Fibroblast of skin of left quadriceps (primary cell): ENCODE measurements around the gene LBHD2.

Experiments used
- DNase-seq, 2 experiments: peaks; one replicate each; pipeline ENCODE4 v3.0.0-alpha.2; 2013; ENCODE audit warnings: low read depth in 2 of 2

The LBHD2 gene

DNA sequence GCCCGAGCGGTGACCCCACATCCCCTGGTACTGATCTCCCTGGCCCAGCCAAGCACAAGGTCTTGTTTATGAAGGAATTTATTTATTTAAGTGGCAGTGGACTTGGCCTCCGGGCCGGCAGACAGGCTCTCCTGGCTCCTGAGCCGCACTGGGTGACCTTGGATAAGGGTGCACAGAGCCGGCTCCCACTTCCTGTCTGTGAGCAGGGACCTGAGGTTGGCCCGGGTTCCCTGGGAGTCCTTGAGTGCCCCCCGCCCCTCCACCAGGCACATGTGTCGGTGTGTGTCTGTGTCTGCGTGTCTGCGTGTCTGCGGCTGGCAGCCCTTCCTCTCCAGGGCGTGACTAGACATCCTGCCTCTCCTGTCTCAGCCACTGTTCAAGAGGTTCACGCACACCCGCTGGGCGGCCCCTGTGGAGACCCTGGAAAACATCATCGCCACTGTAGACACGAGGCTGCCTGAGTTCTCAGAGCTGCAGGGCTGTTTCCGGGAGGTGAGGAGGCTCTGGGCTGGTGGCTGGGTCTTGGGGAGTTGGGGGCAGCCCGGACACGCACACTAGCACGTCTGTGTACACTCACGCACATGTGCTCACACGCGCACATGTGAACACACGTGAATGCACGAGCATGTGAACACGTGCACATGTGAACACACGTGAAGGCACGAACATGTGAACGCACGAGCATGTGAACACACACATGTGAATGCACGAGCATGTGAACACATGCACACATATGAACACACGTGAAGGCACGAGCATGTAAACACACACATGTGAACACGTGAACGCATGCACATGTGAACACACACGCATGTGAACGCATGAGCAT, 48.6 kb downstream of the LBHD2 start:
- DNase-seq: no peak

DNA sequence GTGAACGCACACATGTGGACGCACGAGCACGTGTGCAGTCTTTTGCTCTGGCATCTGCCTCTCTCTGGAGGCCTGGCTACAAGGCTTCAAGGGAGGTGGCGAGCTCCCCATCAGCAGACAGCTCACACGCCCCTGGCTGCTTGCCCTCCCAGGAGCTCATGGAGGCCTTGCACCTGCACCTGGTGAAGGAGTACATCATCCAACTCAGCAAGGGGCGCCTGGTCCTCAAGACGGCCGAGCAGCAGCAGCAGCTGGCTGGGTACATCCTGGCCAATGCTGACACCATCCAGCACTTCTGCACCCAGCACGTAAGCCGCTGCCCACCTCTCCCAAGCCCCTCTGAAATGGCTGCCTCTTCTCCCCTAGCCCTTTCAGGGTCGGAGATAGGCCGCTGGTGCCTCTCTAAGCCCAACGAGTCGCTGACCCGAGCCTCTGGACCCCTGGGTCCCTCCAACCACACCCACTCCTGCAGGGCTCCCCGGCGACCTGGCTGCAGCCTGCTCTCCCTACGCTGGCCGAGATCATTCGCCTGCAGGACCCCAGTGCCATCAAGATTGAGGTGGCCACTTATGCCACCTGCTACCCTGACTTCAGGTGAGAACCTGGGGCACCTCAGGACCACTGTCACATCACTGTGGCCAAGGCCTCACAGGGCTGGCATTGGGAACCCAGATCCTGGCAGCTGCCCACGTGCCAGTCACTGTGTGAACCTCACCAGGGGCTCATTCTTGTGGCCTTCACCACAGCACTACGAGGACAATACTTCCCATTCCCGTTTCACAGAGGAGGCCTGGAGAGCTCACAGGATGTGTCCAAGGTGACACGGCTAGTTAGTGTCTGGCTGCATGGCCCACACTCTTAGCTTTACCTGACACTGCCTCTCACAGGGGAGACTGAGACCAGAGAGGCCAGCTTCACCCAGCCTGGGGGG, 49.5 kb downstream of the LBHD2 start:
- no peak for DNase-seq

DNA sequence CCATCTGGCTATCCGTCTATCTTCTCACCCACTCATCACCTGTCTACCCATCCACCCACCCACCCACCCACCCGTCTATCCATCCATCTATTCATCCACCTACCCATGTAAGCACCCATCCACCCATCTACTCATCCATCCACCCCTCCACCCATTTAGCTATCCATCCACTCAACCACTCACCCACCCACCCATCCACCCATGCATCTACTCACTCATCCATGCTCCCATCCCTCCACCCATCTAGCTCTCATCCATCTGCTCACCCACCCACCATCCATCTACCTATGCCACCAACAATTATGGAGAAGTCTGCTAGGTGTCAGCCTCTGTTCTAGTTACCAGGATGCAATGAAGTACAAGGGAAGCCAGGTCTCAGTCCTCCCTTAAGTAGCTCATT, 50.4 kb downstream of the LBHD2 start:
- DNase-seq: no peak

DNA sequence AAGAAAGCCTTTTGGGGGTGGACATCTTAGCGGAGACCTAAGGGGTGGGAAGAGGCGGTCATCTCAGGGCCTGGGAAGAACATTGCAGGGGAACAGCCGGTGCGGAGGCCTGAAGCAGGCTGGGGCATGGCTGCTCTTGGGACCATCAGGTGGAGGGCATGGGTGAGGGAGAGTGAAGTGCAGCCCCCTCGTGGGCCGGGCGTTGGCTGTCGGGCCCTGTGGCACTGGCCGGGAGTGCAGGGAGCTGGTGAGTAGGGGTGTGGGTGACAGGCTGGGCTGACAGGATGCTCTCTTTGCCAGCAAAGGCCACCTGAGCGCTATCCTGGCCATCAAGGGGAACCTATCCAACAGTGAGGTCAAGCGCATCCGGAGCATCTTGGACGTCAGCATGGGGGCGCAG, 50.9 kb downstream of the LBHD2 start:
- no peak for DNase-seq

DNA sequence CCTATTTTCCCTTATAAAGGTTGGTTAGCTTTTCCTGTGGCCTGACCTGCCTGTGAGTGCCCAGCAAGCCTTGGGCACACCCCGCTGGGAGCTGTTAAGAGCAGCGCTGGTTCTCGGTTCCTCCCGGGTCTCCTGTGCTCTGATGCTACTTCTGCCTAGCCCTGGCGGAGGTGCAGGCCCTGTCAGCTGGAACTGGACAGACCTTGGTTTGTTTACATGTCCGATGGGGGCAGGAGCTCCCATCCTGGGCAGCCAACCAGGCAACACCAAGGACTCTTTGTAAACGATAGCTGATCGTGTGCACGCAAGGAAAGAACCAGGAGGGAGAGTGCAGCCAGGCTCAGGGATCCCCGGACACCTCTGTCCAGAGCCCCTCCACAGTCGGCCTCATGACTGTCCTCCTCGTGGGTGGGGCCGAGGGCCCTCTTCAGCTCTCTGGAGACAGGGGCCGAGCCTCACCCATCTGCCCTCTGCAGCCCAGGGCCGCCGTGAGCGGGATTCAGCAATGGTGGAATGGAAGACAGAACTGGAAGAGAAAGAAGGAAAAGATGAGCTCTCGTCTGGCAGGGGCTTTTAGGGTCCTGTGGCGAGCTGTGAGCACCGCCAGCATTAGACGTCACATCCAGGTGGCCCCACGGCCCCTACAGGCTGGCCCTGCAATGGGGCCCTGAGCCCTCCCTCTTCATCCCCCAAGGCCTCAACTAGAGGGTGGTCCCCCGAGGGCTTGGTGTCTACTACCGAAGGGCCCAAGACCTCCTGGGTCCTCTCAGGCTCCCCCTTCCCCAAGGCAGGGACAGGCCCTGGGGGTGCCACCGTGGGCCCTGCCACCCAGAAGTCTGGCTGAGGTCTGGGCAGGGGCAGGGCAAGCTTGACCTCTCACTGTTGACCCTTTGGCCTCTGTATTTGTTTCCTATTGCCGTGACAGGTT, 51.6 kb downstream of the LBHD2 start:
- DNase-seq: no peak

DNA sequence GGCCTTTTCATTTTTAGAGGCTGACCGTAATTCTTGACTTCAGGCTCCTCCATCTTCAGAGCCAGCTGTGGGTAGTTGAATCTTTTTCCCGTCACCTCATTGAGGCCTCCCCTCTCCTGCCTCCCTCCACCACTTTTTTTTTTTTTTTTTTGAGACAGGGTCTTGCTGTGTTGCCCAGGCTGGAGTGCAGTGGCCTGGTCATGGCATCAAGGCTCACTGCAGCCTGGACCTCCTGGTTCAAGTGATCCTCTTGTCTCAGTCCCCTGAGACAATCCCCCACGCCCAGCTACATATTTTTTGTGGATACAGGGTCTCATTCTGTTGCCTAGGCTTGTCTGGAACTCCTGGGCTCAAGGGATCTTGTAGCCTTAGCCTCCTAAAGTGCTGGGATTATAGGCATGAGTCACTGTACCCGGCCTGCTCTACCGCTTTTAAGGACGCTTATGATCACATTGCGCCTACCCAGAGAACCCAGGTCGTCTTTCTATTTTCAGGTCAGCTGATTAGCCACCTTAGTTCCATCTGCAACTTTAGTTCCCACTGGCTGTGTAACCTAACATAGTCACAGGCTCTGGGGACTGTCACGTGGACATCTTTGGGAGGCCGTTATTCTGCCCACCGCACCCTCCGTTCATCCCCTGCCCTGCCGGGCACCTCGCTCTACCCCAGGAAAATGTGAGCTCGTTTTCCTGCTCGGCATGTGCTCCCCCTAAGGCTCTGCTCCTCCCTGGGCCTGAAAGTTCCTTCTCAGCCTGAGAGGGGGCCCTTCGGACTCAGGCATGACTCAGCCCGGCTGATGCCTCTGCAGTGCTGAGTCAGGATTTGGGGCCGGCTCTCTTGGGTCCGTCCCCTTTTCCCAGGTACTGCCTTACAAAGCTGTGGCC, 52.6 kb downstream of the LBHD2 start:
- peak; percentile 25 to 29 for DNase-seq

DNA sequence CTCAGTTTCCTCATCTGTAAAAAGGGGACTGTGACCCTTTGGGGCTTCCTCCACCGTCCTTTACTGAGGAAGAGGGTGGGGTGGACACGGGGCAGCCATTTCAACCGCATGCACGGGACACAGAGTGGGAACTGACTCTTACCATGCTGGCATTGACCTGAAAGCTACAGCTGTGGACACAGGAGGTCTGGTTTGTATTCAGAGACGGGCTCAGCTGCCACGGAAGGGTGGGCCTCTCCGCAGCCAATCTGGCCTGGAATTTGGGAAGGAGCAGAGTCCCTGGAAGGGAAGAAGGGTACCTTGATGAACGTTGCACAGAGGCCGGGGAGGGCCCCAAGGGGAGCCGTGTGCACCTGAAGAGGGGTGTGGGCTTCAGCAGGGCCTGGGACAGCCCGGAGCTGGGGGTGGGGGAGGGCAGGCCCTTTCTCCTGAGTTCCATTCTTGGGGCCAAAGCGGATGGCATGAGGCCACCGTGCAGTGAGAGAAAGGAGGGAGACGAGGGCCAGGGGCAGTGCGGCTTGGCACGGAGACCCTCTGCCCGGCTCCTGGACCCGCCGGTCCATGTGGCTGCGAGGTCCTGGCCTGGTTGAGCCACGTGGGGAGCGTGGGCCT, 53.8 kb downstream of the LBHD2 start:
- DNase-seq: no peak

DNA sequence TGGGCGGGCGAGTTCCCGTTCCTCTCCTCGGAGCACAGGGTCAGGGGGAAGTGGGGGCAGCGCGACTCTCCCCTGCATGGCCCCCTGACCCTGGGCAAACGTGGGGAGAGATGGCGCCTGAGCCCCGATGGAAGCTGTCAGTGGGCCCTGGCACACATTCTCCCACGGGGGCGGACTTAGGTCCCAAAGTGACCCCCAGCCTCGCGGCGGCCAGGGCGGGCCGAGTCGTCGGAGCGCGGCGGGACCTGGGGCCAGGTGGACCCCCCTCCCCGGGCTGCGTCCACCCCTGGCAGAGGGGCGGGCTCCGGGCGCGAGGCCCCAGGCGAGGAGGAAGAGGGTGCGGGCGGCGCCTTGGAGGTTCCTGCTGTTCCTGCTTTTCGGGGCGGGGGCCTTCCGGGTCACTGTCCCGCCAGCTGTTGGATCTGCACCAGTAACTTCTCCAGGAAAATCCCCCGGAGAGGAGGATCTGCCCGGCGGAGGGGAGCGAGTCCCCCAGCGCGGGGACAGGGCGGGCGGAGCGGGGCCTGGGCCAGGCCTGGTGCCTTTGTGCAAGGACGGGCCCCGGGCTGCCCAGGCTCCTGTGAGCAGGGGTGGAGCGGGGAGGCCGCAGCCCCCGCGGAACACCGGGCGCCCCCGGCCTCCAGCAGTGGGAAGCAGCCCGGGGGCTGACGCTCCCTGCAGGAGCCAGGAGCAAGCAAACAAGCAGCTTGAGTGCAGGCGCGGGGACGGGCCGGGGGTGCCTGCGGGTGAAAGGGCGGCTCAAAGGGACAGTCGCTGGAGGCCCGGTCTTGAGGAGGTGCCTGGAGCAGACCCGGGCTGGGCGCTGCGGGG, 54.5 kb downstream of the LBHD2 start:
- DNase-seq: no peak

DNA sequence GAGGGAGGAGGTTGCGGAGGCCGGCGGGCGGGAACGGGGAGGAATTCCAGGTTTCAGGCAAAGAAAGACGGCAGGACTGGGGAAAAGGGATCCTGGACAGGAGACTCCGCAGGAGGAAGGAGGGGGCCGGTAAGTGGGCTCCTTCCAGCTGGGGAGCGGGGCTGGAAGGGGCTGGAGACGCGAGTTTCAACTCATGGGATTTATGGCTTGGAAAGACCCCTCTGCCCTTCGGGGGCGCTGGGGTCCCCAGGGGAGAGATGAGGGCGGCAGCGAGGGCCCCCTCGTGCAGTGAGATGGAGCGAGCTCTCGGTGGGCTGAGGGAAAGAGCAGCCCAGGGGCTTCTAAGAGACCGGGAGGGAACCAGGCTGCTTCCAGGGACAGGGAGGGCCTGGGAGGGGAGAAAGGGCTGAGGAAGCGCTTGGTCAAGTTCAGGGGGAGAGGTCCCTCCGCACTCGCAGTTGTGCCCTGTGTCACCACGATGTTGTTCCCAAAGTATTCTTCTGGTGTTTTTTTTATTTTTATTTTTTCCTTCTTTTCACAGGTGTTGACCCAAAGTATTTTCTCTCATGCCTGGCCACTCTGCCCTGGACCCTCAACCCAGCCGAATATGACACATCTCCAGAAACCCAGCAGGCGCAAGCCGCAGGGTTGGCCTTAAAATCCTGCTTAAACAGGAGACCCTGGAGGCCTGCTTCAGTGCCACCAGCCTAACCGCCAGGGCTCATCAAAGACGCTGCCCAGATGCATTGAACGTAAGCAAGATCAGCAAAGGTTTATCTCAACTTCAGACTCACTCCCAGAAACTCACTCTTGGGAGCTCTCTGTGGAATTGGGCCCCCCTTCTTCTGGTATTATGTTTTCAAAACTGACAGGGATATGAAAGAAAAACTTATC, 55.4 kb downstream of the LBHD2 start:
- DNase-seq: no peak
